B cell (primary cell): ENCODE results near the gene MACO1. TPM values are rescaled to one million over a fixed set of nuclear protein-coding genes. Genes with fewer than 3 reads are reported as not detected.

Source experiments
- ATAC-seq: fragments of 200-7000 bp; cut with Tn5 transposase; one replicate; pipeline ENCODE4 v1.10.0; 2021; ENCODE audit warnings: low read depth, mild to moderate bottlenecking, moderate number of reproducible peaks, moderate library complexity
- CTCF ChIA-PET: fragments of 350-600 bp; sonication (Branson Sonifier 250); formaldehyde crosslinking; loops from one replicate; lab custom pipeline; 2021; ENCODE audit warnings: antibody characterized with exemption, inconsistent platforms; lab: Charles Lee
- POLR2A ChIA-PET: fragments of 350-600 bp; sonication (Branson Sonifier 250); formaldehyde crosslinking; loops from one replicate; lab custom pipeline; 2021; ENCODE audit warnings: antibody characterized with exemption; lab: Charles Lee
- DNase-seq: peaks from one replicate; pipeline ENCODE4 v3.0.0; 2013
- H2AFZ ChIP-seq: 2 replicates; pipeline ENCODE4 v1.6.1; 2012; ENCODE audit warnings: mild to moderate bottlenecking, low read depth, low read length; ENCODE audit not compliant: insufficient read depth, poor library complexity, severe bottlenecking
- H3K27ac ChIP-seq, 2 donors: 1 replicate in 1 of 2; 2 replicates in 1 of 2; pipeline ENCODE4 v1.5.1; 2012 to 2013; ENCODE audit warnings: low read length in 2 of 2, mild to moderate bottlenecking in 2 of 2, moderate library complexity in 1 of 2
- H3K27me3 ChIP-seq, 4 experiments: fragments of 200-600 bp in 1 of 4; sonication (generic) in 1 of 4; replicated peaks in 1 of 4; 1 replicate in 2 of 4; 2 replicates in 2 of 4; pipeline versions ENCODE4 v1.6.1 to v1.7.0; 2013 to 2016; ENCODE audit warnings: low read length in 3 of 4, mild to moderate bottlenecking in 2 of 4, mixed read lengths in 1 of 4, moderate library complexity in 1 of 4; ENCODE audit not compliant: insufficient read depth in 4 of 4, control insufficient read depth in 3 of 4; ENCODE audit errors: control extremely low read depth in 1 of 4
- H3K36me3 ChIP-seq, 2 experiments: replicated peaks in 1 of 2; 1 replicate in 1 of 2; 2 replicates in 1 of 2; pipeline versions ENCODE4 v1.6.1 to v1.7.1; 2013; ENCODE audit warnings: low read length in 1 of 2; ENCODE audit not compliant: insufficient read depth in 2 of 2, control insufficient read depth in 1 of 2; ENCODE audit errors: control extremely low read depth in 1 of 2, extremely low read depth in 1 of 2
- H3K4me1 ChIP-seq, 2 donors: fragments of 200-600 bp in 1 of 2; sonication (generic) in 1 of 2; 1 replicate in 1 of 2; 2 replicates in 1 of 2; pipeline versions ENCODE4 v1.5.1 to v1.6.1; 2013 to 2017; ENCODE audit warnings: low read length in 2 of 2; ENCODE audit not compliant: control insufficient read depth in 2 of 2, insufficient read depth in 2 of 2
- H3K4me2 ChIP-seq: replicated peaks from 2 replicates; pipeline ENCODE3; 2012; ENCODE audit warnings: mild to moderate bottlenecking, low read depth, low read length; ENCODE audit not compliant: poor library complexity, severe bottlenecking
- H3K4me3 ChIP-seq, 5 experiments: fragments of 200-600 bp in 1 of 5; sonication (generic) in 1 of 5; 1 replicate in 3 of 5; 2 replicates in 2 of 5; pipeline versions ENCODE4 v1.5.1 to v1.7.0; 2011 to 2016; ENCODE audit warnings: low read length in 4 of 5, mild to moderate bottlenecking in 4 of 5, low read depth in 2 of 5, control low read depth in 1 of 5, moderate library complexity in 1 of 5; ENCODE audit not compliant: insufficient read depth in 1 of 5; ENCODE audit errors: control extremely low read depth in 1 of 5, extremely low read depth in 1 of 5
- H3K79me2 ChIP-seq: fragments of 200-600 bp; sonication (generic); one replicate; pipeline ENCODE4 v1.6.0; 2016; ENCODE audit warnings: low read length; ENCODE audit not compliant: control insufficient read depth, insufficient read depth
- H3K9ac ChIP-seq: fragments of 200-600 bp; sonication (generic); 2 replicates; pipeline ENCODE4 v1.6.1; 2017; ENCODE audit warnings: mild to moderate bottlenecking, low read length, moderate library complexity
- H3K9me3 ChIP-seq, 3 donors: one replicate each; pipeline versions ENCODE4 v1.6.1 to v1.7.1; 2013; ENCODE audit warnings: low read length in 2 of 3; ENCODE audit not compliant: control insufficient read depth in 2 of 3, insufficient read depth in 1 of 3; ENCODE audit errors: control extremely low read depth in 1 of 3
- H4K20me1 ChIP-seq: 2 replicates; pipeline ENCODE4 v1.6.0; 2012; ENCODE audit warnings: mild to moderate bottlenecking, low read length; ENCODE audit not compliant: insufficient read depth, control insufficient read depth, poor library complexity, severe bottlenecking
- H3K27ac Mint-ChIP-seq: one replicate; pipeline ENCODE4 v1.8.0; 2021; ENCODE audit warnings: mixed read lengths
- H3K27me3 Mint-ChIP-seq: one replicate; pipeline ENCODE4 v1.8.0; 2021; ENCODE audit warnings: mixed read lengths
- H3K4me1 Mint-ChIP-seq: one replicate; pipeline ENCODE4 v1.8.0; 2021; ENCODE audit warnings: mixed read lengths
- H3K4me3 Mint-ChIP-seq: one replicate; pipeline ENCODE4 v1.8.0; 2021; ENCODE audit warnings: mixed read lengths
- H3K9me3 Mint-ChIP-seq: one replicate; pipeline ENCODE4 v1.8.0; 2022; ENCODE audit warnings: mixed read lengths; ENCODE audit not compliant: insufficient read depth
- EZH2 ChIP-seq: IDR thresholded peaks from 2 replicates; pipeline ENCODE4 v1.6.1; 2012; ENCODE audit warnings: borderline replicate concordance, low read depth, mild to moderate bottlenecking, moderate library complexity, low read length; ENCODE audit not compliant: insufficient read depth, poor library complexity, severe bottlenecking
- WGBS: methylation state at CpG from one replicate; pipeline ENCODE4 v1.1.5; 2013; ENCODE audit warnings: missing lambda C conversion rate; ENCODE audit not compliant: insufficient coverage; 5-methylcytosine and 5-hydroxymethylcytosine counted together
- intact Hi-C: fragments of 100-400 bp; cut with micrococcal nuclease; formaldehyde crosslinking; loops from one replicate; pipeline ENCODE4 v1.10.0; 2022
- polyA plus RNA-seq: library from polyadenylated mRNA; depleted of rRNA; stranded (reverse); fragments of >200 nt; gene quantifications from 2 replicates; pipeline ENCODE4 v1.2.3, GENCODE V29; 2012
- total RNA-seq, 2 donors: library from RNA; stranded (reverse); fragments of 120-200 nt in 1 of 2; gene quantifications; 1 replicate in 1 of 2; 2 replicates in 1 of 2; pipeline versions ENCODE4 v1.2.3 to v1.2.4, GENCODE V29; 2013 to 2022
- TF ChIP-seq, protein P1 (sequence below): fragments of 200-600 bp; IDR thresholded peaks from one replicate; pipeline ENCODE4 v1.8.0; 2022; ENCODE audit warnings: antibody characterized with exemption, mild to moderate bottlenecking

MACO1 gene
- total and polyA plus RNA-seq, 2 donors (not counting 1 experiment from before 2014, with no cell fraction given), result 4.9 to 21.2 TPM

DNA sequence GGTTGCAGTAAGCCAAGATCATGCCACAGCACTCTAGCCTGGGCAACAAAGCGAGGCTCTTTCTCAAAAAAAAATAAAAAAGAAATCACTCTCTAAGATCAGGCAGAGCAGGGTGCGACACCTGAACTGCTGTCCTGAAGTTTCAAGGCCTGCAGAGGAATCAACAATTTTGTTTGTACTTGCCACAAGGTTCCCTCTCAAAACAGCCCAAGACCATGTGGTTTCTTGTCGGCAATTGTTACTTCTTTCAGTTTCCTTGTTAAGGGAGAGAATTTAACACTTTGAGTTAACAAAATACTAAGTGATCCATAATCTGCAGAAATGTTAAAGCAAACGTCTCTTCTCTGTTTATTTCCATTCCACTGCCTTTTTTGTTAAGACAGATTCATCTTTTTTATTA, 36.5 kb downstream of the MACO1 start:
- intact Hi-C loops, result no loop called here
- DNase-seq, result no peak
- POLR2A ChIA-PET, result no interaction called here
- Histone ChIP-seq H3K4me3 (no peak overlapping the region), H3K36me3 (peaks cover 5 to 11% of the 10 kb centered on the region in 2 experiments), H3K27ac (no peak overlapping the region), H4K20me1 (peaks cover 13% of the 10 kb centered on the region), H3K9ac (no peak overlapping the region), H3K27me3 (no peaks in the 10 kb centered on the region), H3K4me1 (no peaks in the 10 kb centered on the region), H2AFZ (no peak overlapping the region), H3K79me2 (peaks cover 55% of the 10 kb centered on the region), H3K9me3 (no peaks in the 10 kb centered on the region), H3K4me2 (no peak overlapping the region)
- H3K4me1 Mint-ChIP-seq, result peaks cover 3% of the 10 kb centered on the region
- no peaks in the 10 kb centered on the region for H3K9me3 Mint-ChIP-seq
- ATAC-seq, result no peak
- TF ChIP-seq, protein P1, sequence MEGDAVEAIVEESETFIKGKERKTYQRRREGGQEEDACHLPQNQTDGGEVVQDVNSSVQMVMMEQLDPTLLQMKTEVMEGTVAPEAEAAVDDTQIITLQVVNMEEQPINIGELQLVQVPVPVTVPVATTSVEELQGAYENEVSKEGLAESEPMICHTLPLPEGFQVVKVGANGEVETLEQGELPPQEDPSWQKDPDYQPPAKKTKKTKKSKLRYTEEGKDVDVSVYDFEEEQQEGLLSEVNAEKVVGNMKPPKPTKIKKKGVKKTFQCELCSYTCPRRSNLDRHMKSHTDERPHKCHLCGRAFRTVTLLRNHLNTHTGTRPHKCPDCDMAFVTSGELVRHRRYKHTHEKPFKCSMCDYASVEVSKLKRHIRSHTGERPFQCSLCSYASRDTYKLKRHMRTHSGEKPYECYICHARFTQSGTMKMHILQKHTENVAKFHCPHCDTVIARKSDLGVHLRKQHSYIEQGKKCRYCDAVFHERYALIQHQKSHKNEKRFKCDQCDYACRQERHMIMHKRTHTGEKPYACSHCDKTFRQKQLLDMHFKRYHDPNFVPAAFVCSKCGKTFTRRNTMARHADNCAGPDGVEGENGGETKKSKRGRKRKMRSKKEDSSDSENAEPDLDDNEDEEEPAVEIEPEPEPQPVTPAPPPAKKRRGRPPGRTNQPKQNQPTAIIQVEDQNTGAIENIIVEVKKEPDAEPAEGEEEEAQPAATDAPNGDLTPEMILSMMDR, result no peak
- TF ChIP-seq EZH2, result no peak
- no peaks in the 10 kb centered on the region for H3K27me3 Mint-ChIP-seq
- WGBS, result 100% methylated on average over 2 of the region's 4 CpGs
- CTCF ChIA-PET, result no interaction called here
- no peak overlapping the region for H3K27ac Mint-ChIP-seq
- no peak overlapping the region for H3K4me3 Mint-ChIP-seq

DNA sequence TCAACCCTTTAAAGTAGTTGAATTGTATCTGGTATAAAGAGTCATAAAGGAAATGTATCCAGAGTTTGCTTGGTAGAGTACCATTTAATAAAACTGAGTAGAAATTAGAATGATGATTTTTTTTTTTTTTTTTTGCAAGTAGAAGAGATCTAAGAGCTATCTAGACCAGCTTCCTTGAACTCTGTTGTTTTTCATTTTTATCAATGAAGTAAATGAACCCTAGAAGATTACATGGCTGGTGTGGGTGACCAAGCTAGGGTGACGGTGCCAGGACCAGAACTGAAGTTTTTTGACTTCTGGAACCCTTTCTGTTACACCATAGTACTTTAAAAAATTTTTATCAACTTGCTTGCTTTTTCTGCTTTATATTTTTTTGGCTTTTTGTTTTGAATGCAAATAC, 36.9 kb downstream of the MACO1 start:
- DNase-seq (no peak), ATAC-seq (no peak)
- Mint-ChIP-seq H3K27ac (no peak overlapping the region), H3K27me3 (no peaks in the 10 kb centered on the region), H3K9me3 (no peaks in the 10 kb centered on the region), H3K4me1 (peaks cover 7% of the 10 kb centered on the region), H3K4me3 (no peak overlapping the region)
- Histone ChIP-seq H4K20me1 (peaks cover 13% of the 10 kb centered on the region), H3K4me1 (no peaks in the 10 kb centered on the region), H3K4me2 (no peak overlapping the region), H2AFZ (no peak overlapping the region), H3K79me2 (peaks cover 58% of the 10 kb centered on the region), H3K36me3 (peaks cover 5 to 8% of the 10 kb centered on the region in 2 experiments), H3K4me3 (no peak overlapping the region), H3K27me3 (no peaks in the 10 kb centered on the region), H3K9me3 (no peaks in the 10 kb centered on the region), H3K27ac (no peak overlapping the region), H3K9ac (no peak overlapping the region)
- intact Hi-C loops, result no loop called here
- ChIA-PET CTCF (no interaction called here), POLR2A (interaction anchor here (0.7 kb wide), 1 partner anchor 1998 kb away, joined by 4 read pairs; no protein-coding TSS in a partner anchor)
- TF ChIP-seq, protein P1, result no peak
- TF ChIP-seq EZH2, result no peak
- WGBS, result no CpG with 5 or more reads among the region's 1 CpG
